Activated effector memory CD4-positive, alpha-beta T cell treated with Interleukin-2 at 50 U/mL for 16 hours (primary cell): ENCODE measurements around the gene TOR4A.
"Not testable (repeated sequence)": the region's sequence is repeated elsewhere in the genome, so short reads cannot be mapped to it uniquely, and the experiment has no call there.

Source experiments
- DNase-seq: peaks from one replicate; pipeline ENCODE4 v3.0.0-alpha.2; 2020

Gene TOR4A

GRCh38 chr9:137253717-137254623 is 23.6 kb upstream of the TOR4A start:
- DNase-seq: no peak

- peak; percentile 93 for DNase-seq
These were observed 22.7 kb upstream of the TOR4A start, which contains the start of gene NELFB for GRCh38 chr9:137254624-137255447. Gene NELFB, plus strand, starts transcription at chr9:137255327.

GRCh38 chr9:137255448-137256114 is 21.9 kb upstream of the TOR4A start:
- no peak for DNase-seq

GRCh38 chr9:137256362-137256761 is 21.2 kb upstream of the TOR4A start:
- no peak for DNase-seq

DNA sequence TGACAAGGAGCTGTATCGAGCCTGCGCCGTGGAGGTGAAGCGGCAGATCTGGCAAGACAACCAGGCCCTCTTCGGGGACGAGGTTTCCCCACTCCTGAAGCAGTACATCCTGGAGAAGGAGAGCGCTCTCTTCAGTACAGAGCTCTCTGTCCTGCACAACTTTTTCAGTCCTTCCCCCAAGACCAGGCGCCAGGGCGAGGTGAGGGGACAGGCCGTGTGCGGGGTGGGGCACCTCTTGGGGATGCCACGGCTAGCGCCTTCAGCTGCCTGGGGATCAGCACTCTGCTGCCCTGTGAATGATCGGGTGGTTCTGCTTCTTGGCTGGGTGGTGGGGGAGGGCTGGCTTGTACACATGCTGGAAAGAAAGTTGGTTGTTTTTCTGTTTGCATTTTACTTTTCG is 20.7 kb upstream of the TOR4A start:
- DNase-seq: no peak

DNA sequence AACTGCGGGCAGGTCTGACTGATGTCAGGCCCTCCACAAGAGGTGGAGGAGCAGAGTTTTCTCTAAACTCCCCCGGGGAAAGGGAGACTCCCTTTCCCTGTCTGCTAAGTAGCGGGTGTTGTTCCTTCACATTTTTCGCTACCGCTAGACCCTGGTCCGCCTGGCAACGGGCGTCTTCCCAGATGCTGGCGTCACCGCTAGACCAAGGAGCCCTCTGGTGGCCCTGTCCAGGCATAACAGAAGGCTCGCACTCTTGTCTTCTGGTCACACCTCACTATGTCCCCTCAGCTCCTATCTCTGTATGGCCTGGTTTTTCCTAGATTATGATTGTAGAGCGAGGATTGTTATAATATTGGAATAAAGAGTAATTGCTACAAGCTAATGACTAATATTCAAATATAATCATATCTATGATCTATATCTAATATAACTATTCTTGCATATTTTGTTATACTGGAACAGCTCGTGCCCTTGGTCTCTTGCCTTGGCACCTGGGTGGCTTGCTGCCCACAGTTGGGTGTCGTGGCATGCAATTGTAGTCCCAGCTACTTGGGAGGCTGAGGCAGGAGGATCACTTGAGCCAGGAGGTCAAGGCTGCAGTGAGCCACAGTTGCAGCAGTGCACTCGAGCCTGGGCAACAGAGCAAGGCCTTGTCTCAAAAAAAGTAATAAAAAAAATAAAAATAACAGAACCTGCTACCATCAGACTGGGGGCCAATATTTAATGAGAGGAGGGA is 15.2 kb upstream of the TOR4A start:
- DNase-seq: not testable (repeated sequence)

DNA sequence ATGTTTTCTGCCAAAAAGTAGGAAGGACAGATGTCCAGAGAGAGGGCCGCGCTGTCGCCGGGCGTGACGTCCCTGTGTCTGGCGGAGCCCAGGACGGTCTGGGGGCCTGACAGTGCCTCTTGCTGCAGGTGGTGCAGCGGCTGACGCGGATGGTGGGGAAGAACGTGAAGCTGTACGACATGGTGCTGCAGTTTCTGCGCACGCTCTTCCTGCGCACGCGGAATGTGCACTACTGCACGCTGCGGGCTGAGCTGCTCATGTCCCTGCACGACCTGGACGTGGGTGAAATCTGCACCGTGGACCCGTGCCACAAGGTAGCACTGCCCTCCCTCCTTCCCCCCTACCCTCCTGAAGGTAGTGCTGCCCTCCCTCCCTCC is 14.6 kb upstream of the TOR4A start:
- no peak for DNase-seq

DNA sequence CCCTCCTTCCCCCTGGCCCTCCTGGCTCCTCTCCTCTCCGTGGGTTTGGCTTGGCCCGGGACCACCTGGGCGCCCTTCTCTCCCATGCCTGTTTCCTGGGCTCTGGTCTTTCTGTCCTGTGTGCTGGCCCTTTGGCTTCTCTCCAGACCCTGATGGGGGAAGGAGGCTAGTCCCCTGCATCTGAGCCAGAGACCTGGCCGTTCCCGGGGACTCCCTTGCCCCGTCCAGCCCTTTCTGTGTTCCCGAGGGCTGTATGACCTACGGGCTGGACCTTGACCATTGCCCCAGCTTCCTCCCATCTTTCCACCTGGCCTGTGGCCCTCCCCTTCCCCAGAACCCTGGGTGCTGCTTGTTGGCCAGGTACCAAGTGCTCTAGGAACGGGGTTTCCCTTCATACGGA is 14.0 kb upstream of the TOR4A start:
- DNase-seq: no peak

DNA sequence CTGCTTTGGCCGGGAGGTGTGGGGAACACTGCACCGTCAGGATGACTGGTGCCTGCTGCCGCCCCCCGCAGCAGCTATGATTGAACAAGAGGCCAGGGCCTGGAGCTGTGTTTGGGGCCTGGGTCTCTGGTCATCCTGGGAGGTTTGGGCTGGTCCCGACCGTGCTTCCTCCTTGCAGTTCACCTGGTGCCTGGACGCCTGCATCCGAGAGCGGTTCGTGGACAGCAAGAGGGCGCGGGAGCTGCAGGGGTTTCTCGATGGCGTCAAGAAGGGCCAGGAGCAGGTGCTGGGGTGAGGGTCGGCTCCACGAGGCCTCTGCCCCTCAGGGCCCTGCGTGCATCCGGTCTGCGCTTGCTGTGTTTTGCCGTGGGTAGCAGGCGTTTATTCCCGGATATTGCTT is 13.5 kb upstream of the TOR4A start:
- DNase-seq: no peak

- no peak for DNase-seq
These were observed 11.9 kb upstream of the TOR4A start for GRCh38 chr9:137265496-137266161.

GRCh38 chr9:137266162-137266527 is 11.4 kb upstream of the TOR4A start:
- DNase-seq: no peak

- DNase-seq: no peak
These were observed 10.7 kb upstream of the TOR4A start for GRCh38 chr9:137266585-137267453.

DNA sequence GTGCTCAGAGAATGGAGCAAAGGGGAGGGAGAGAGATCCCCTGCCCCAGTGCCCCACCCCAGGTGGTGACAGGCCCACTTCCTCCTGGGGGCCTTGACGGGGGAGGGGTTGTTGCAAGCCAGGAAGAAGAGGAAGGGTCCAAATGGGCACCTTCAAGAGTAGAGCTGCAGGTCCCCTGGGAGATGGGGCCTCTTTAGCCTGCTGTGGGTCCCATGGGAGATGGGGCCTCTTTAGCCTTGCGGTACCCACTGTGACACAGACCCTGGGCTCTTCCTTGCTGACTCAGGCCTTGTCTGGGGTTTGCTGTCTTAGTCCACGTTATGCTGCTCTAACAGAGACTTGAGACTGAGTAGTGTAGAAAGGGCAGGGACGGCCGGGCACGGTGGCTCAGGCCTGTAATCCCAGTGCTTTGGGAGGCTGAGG is 9.6 kb upstream of the TOR4A start:
- DNase-seq: no peak

- DNase-seq: no peak
These were observed 8.9 kb upstream of the TOR4A start for GRCh38 chr9:137268538-137269201.

- DNase-seq: no peak
These were observed 8.2 kb upstream of the TOR4A start for GRCh38 chr9:137269231-137269772.

DNA sequence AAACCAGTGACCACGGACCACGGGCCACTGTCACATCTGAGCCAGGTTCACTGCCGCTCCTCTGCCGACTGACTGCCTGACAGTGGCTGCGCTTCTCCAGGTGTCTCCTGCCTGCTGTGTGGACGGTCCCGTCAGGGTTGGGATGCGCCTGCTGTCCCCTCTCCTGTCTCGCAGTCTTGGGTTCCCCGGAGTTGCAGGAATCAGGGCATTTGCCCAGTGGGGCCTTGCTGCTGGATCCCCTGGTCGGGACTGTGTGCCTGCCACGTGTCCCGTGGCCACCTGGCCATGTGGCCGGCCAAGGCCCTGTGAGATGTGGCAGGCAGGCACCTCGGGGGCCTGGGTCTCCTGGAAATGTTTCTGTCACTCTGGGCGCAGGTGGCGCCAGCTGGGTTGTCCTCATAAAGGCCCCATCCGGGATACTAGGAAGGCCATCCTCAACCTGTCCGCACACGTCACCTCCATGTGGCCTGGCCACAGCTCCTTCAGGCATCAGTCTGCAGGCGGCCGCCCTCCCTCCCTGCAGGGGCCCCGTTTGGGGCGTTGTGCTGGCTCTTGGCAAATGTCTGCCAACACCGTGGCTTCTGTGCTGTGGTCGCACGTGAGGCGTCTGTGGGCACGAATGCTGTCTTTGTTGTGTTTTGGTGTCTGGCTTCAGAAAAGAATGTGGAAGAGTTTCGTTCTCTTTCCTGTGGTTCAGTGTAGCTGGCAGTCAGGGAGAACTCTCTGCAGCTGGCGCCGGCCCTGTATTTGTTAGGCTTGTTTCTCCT is 6.4 kb upstream of the TOR4A start:
- no peak for DNase-seq

GRCh38 chr9:137271696-137272076 is 5.8 kb upstream of the TOR4A start:
- DNase-seq: no peak

- no peak for DNase-seq
These were observed 5.1 kb upstream of the TOR4A start for GRCh38 chr9:137272241-137273094.
